Aorta (tissue), 5 donors: ENCODE data around the gene BTC. TPM values are rescaled to one million over a fixed set of nuclear protein-coding genes. Genes with fewer than 3 reads are reported as not detected.
"Not testable (repeated sequence)": the region's sequence is repeated elsewhere in the genome, so short reads cannot be mapped to it uniquely, and the experiment has no call there.

Experiments
- ATAC-seq: fragments of 200-7000 bp; cut with Tn5 transposase; one replicate; pipeline ENCODE4 v1.9.1; 2022; ENCODE audit warnings: moderate library complexity; ENCODE audit not compliant: low FRiP score
- DNase-seq, 2 donors: peaks; one replicate each; pipeline ENCODE4 v3.0.0-alpha.2; 2020
- H3K27ac ChIP-seq, 2 donors: one replicate each; pipeline ENCODE4 v1.5.1; 2013; ENCODE audit warnings: low read length in 2 of 2, mild to moderate bottlenecking in 2 of 2, moderate library complexity in 2 of 2, control low read depth in 1 of 2, inconsistent platforms in 1 of 2, low read depth in 1 of 2
- H3K27me3 ChIP-seq, 2 donors: one replicate each; pipeline ENCODE4 v1.6.1; 2013; ENCODE audit warnings: control low read depth in 1 of 2, low read length in 1 of 2, mild to moderate bottlenecking in 1 of 2, moderate library complexity in 1 of 2; ENCODE audit not compliant: insufficient read depth in 2 of 2, control insufficient read depth in 1 of 2
- H3K36me3 ChIP-seq, 2 donors: one replicate each; pipeline ENCODE4 v1.6.1; 2013; ENCODE audit warnings: control low read depth in 1 of 2, low read length in 1 of 2, mild to moderate bottlenecking in 1 of 2; ENCODE audit not compliant: insufficient read depth in 2 of 2, control insufficient read depth in 1 of 2
- H3K4me1 ChIP-seq, 2 donors: one replicate each; pipeline ENCODE4 v1.6.1; 2013; ENCODE audit warnings: low read length in 2 of 2, control low read depth in 1 of 2, mild to moderate bottlenecking in 1 of 2, moderate library complexity in 1 of 2; ENCODE audit not compliant: insufficient read depth in 2 of 2, control insufficient read depth in 1 of 2
- H3K4me3 ChIP-seq, 2 donors: one replicate each; pipeline ENCODE4 v1.5.1; 2013; ENCODE audit warnings: low read length in 2 of 2, control low read depth in 1 of 2, mild to moderate bottlenecking in 1 of 2
- H3K9me3 ChIP-seq: one replicate; pipeline ENCODE4 v1.6.1; 2013; ENCODE audit warnings: mild to moderate bottlenecking, low read length; ENCODE audit not compliant: control insufficient read depth
- WGBS, 2 donors: extraction: QIAGEN DNeasy Blood & Tissue Kit; methylation state at CpG; one replicate each; pipeline ENCODE4 v1.1.7; 2013; 5-methylcytosine and 5-hydroxymethylcytosine counted together
- intact Hi-C, 2 donors: fragments of 100-400 bp; cut with DNase I; formaldehyde crosslinking; loops; one replicate each; pipeline versions ENCODE4 v1.14.2 to v1.15.0; 2022
- polyA plus RNA-seq, 2 donors: library from polyadenylated mRNA; stranded (reverse); fragments of 200-250 nt; gene quantifications; one replicate each; pipeline ENCODE4 v1.2.3, GENCODE V29; 2013
- total RNA-seq, 2 donors: library from RNA; stranded (reverse); fragmentation: NEBNext Ultra II Directional; extraction: Animal tissue kit (Norgen Biotek cat#: 25700); gene quantifications; one replicate each; pipeline ENCODE4 v1.2.1, GENCODE V29; 2021
- donor health status: healthy with polysubstance abuse.
- donor health status: Bipolar disorder and iron deficiency.
- donor health status: DM: no; HTN: no; CAD: no.
- donor health status: DM: no; HTN: no; CAD: no.
- donor health status: DM: yes; HTN: yes; CAD: no.

BTC gene
- total and polyA plus RNA-seq, 4 donors: 6.0 to 11.1 (median 9.7) TPM

- WGBS, 2 donors: 80 to 87% methylated on average over 3 of the region's 3 CpGs
Measured at GRCh38 chr4:74812056-74812455, 17.7 kb upstream of the BTC start.

GRCh38 chr4:74805601-74806000 is 11.3 kb upstream of the BTC start:
- H3K27ac ChIP-seq: no peak overlapping the region
- 69 to 82% methylated on average over 2 of the region's 2 CpGs for WGBS, 2 donors
- no peaks in the 10 kb centered on the region for H3K36me3 ChIP-seq
- intact Hi-C loops: no loop called here
- H3K4me3 ChIP-seq: no peak overlapping the region
- no peaks in the 10 kb centered on the region for H3K27me3 ChIP-seq
- no peaks in the 10 kb centered on the region for H3K9me3 ChIP-seq
- DNase-seq: no peak
- no peak for ATAC-seq
- no peaks in the 10 kb centered on the region for H3K4me1 ChIP-seq

More at GRCh38 chr4:74812056-74812455, 17.7 kb upstream of the BTC start:
- H3K4me3 ChIP-seq, DNase-seq, ATAC-seq, intact Hi-C loops, H3K27me3 ChIP-seq, H3K9me3 ChIP-seq, H3K4me1 ChIP-seq, H3K27ac ChIP-seq, H3K36me3 ChIP-seq: not testable (repeated sequence)

GRCh38 chr4:74800310-74800709 is 6.0 kb upstream of the BTC start:
- Histone ChIP-seq H3K27me3 (no peaks in the 10 kb centered on the region), H3K36me3 (no peaks in the 10 kb centered on the region), H3K27ac (no peak overlapping the region), H3K9me3 (no peaks in the 10 kb centered on the region), H3K4me3 (no peak overlapping the region), H3K4me1 (no peaks in the 10 kb centered on the region)
- DNase-seq (no peak), ATAC-seq (no peak)
- WGBS, 2 donors: 86 to 87% methylated on average over 3 of the region's 3 CpGs
- intact Hi-C loops: no loop called here

- intact Hi-C loops: loop anchor here in 1 of 2 donors (10.0 kb wide), 2 partner anchors 252 to 422 kb away; no protein-coding TSS in a partner anchor
- Histone ChIP-seq H3K27me3 (no peaks in the 10 kb centered on the region), H3K4me1 (no peaks in the 10 kb centered on the region), H3K27ac (no peak overlapping the region), H3K9me3 (no peaks in the 10 kb centered on the region), H3K4me3 (no peak overlapping the region), H3K36me3 (no peaks in the 10 kb centered on the region)
- DNase-seq (no peak), ATAC-seq (no peak)
- WGBS, 2 donors: 93 to 94% methylated on average over 4 of the region's 4 CpGs
Measured at GRCh38 chr4:74796631-74797030, 2.3 kb upstream of the BTC start.

- peaks cover 0 to 3% of the 10 kb centered on the region in 2 donors for H3K4me1 ChIP-seq
- H3K9me3 ChIP-seq: no peaks in the 10 kb centered on the region
- peak; percentile 71 to 87 for DNase-seq
- peak overlapping the region; percentile 56 to 78 for H3K4me3 ChIP-seq
- H3K27ac ChIP-seq: peak overlapping the region in 1 of 2 donors; percentile 74
- no peaks in the 10 kb centered on the region for H3K27me3 ChIP-seq
- peak; percentile 83 for ATAC-seq
- intact Hi-C loops: loop anchor here in 1 of 2 donors (5.0 to 10.0 kb wide), 3 partner anchors 102 to 419 kb away; no protein-coding TSS in a partner anchor
- WGBS, 2 donors: 1% methylated on average over 42 of the region's 42 CpGs
- no peaks in the 10 kb centered on the region for H3K36me3 ChIP-seq
Measured at GRCh38 chr4:74793757-74794381, 454 bp downstream of the BTC start.

GRCh38 chr4:74790652-74791051 is 3.7 kb downstream of the BTC start:
- H3K4me1 ChIP-seq: peaks cover 0 to 3% of the 10 kb centered on the region in 2 donors
- no peak for DNase-seq
- intact Hi-C loops: loop anchor here in 1 of 2 donors (5.0 to 10.0 kb wide), 3 partner anchors 98 to 416 kb away; no protein-coding TSS in a partner anchor
- no peak overlapping the region for H3K27ac ChIP-seq
- no peaks in the 10 kb centered on the region for H3K27me3 ChIP-seq
- 97 to 99% methylated on average over 2 of the region's 2 CpGs for WGBS, 2 donors
- no peaks in the 10 kb centered on the region for H3K36me3 ChIP-seq
- no peak for ATAC-seq
- no peak overlapping the region for H3K4me3 ChIP-seq
- no peaks in the 10 kb centered on the region for H3K9me3 ChIP-seq

- intact Hi-C loops: no loop called here
- ATAC-seq: no peak
- DNase-seq: no peak
- no peaks in the 10 kb centered on the region for H3K9me3 ChIP-seq
- H3K4me1 ChIP-seq: peaks cover 0 to 3% of the 10 kb centered on the region in 2 donors
- H3K4me3 ChIP-seq: no peak overlapping the region
- 43 to 75% methylated on average over 1 of the region's 1 CpG for WGBS, 2 donors
- H3K27ac ChIP-seq: no peak overlapping the region
- no peaks in the 10 kb centered on the region for H3K36me3 ChIP-seq
- no peaks in the 10 kb centered on the region for H3K27me3 ChIP-seq
Measured at GRCh38 chr4:74789518-74789917, 4.8 kb downstream of the BTC start.

GRCh38 chr4:74777531-74777930 is 16.8 kb downstream of the BTC start:
- Histone ChIP-seq H3K4me3 (no peak overlapping the region), H3K27ac (no peak overlapping the region), H3K4me1 (peaks cover 2 to 8% of the 10 kb centered on the region in 2 donors), H3K27me3 (no peaks in the 10 kb centered on the region), H3K9me3 (no peaks in the 10 kb centered on the region), H3K36me3 (no peaks in the 10 kb centered on the region)
- intact Hi-C loops: no loop called here
- ATAC-seq (no peak), DNase-seq (no peak)

- Histone ChIP-seq H3K4me1 (peaks cover 6 to 8% of the 10 kb centered on the region in 2 donors), H3K9me3 (no peaks in the 10 kb centered on the region), H3K27ac (no peak overlapping the region), H3K4me3 (no peak overlapping the region), H3K36me3 (peaks cover 0 to 2% of the 10 kb centered on the region in 2 donors), H3K27me3 (no peaks in the 10 kb centered on the region)
- ATAC-seq: no peak
- DNase-seq: no peak
- WGBS, 2 donors: 86 to 91% methylated on average over 3 of the region's 3 CpGs
- intact Hi-C loops: no loop called here
Measured at GRCh38 chr4:74772783-74773182, 21.5 kb downstream of the BTC start.
